GM19351 (cell line): ENCODE data around the gene MYO10.
"Not testable (repeated sequence)": the region's sequence is repeated elsewhere in the genome, so short reads cannot be mapped to it uniquely, and the experiment has no call there.

Source experiments
- ATAC-seq: cut with Tn5 transposase; IDR thresholded peaks from one replicate; pipeline ENCODE4 v1.9.1; 2021; ENCODE audit warnings: mild to moderate bottlenecking, moderate library complexity; ENCODE audit not compliant: unreplicated experiment

The MYO10 gene

DNA sequence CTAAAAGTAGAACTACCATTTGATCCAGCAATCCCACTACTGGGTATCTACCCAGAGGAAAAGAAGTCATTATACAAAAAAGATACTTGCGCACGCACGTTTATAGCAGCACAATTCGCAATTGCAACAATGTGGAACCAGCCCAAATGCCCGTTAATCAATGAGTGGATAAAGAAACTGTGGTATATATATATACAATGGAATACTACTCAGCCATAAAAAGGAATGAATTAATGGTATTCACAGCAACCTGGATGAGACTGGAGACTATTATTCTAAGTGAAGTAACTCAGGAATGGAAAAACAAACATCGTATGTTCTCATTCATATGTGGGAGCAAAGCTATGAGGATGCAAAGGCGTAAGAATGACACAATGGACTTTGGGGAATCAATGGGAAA lies 104.8 kb downstream of the MYO10 start:
- ATAC-seq, result not testable (repeated sequence)

DNA sequence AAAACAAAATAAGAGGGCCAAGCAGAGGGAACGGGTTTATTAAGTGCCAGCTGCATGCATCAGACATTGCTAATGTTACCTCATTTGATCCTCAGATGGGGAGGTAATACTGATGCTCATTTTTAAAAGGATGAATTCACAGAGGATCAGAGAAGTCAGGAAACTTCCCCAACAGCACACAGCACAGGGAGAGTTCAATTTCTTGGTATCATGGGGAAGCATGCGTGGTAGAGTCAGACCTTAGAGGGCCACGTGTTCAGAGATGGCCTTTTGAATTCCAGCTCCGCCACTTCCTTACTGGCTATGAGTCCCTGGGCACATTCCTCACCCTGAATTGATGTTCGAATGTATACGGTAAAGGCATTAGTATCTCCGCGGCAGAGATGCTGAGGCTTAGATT lies 108.3 kb downstream of the MYO10 start:
- ATAC-seq, result no peak

DNA sequence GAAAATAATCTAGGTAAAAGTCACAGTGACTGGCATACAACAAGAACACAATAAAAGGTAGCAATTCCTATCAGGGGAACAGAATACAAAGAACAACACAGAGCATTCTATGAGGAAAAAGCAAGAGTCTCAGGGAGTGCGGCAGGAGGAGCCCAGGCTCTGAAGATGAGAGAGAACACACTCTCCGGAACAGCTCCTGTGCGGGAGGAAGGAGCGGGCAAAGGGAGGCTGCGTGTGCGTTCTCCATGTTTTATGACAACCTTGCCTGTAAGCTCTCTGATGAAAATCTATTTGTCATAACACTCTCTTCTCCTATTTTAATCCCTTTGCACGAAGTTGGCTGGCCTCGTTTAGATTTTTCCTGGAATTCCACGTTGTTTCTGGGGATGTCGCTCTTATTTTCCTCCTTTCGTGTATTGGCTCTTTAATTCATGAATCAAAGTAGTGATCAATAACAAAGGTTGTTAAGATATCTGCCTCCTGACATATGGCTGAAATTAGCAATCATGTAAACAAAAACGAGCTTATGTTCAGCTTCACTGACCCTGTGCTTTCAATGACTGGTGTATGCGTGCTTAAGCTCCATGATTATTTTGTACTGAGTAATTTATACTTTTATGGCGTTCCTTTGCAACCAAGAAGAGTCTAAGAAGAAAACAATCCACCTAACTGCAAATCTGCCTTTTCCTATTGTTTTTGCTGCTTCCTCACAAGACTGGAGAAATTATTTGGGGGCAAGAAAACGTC lies 109.5 kb downstream of the MYO10 start:
- no peak for ATAC-seq

DNA sequence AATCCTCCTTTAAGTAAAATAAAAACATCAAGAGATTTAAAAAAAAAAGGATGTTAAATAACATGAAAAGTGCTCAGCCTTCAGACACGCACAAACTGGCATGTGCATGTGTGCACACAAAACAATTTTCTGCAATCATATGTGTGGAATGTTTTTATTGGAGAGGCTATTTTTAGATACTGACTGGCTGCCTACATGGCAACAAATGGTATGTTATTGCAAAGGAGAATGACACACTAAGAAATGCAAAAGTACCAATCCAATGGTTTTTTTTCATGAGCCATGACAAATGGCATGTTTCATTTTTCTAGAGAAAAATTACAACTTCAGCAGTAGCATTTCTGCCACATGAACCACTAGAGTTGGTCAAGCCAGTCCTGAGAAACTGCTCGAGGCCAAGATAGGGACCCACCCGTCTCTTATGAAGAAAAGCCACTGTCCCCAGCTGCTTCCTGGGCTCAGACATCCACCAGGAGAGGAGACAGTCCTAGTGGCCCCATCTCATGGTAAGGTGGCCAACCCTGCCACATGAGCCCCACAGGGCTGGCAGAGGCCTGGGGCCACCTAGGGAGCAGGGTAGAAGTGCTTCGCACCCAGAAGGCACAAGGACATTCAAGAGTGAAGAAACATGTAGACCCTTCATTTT lies 116.4 kb downstream of the MYO10 start:
- no peak for ATAC-seq

DNA sequence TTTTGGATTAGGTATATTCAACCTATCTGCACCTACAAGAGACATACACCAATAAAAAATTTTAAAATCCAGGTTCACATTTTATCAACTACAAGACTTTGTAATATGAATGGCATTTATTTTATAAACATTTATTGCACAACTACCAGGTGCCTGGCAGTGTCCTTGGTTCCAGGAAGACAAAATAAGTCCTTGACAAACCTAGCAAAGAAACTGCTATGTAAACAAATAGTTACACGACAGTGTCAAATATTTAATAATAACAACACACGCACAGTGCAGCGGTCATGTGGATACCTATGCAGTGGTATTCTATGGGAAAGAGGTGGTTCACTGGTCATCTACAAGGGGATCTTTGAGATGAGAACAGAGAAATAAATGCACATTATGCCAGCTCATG lies 120.7 kb downstream of the MYO10 start:
- ATAC-seq, result no peak

DNA sequence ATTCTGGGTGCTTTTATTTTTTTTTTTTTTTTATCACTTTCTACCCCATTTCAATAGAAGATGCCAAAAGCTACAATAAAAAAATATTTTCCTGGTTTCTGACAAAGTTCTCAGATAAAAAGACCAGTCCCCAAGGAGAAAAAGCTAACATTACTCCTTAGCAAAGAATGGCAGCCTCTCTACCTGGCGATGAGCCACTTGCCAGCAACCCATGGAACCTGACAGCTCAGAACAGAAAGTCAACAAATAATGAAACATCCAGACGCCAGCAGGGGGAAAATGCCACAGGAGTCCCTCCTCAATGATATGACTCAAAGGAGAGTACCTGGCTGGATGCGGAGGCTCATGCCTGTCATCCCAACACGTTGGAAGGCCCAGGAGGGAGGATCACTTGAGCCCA lies 123.2 kb downstream of the MYO10 start:
- ATAC-seq, result no peak

DNA sequence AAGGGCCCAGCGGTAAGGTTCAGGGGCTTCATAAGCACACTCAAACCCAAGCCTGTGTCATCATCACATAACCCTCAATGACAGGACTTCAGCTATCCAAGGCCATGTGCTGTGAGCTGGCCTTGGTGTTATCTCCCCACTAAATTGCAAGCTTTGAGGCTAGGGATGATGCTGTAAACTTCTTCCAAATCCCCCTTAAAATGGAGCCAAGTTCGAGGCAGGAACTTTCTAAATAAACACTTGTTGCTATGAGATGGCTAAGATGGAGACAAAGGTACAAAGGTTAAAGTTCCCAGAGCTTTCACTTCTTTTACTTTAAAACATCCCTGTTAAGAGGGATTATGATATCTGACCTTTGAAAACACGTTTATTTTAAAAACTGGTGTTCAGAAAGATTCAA lies 123.6 kb downstream of the MYO10 start:
- ATAC-seq, result no peak

DNA sequence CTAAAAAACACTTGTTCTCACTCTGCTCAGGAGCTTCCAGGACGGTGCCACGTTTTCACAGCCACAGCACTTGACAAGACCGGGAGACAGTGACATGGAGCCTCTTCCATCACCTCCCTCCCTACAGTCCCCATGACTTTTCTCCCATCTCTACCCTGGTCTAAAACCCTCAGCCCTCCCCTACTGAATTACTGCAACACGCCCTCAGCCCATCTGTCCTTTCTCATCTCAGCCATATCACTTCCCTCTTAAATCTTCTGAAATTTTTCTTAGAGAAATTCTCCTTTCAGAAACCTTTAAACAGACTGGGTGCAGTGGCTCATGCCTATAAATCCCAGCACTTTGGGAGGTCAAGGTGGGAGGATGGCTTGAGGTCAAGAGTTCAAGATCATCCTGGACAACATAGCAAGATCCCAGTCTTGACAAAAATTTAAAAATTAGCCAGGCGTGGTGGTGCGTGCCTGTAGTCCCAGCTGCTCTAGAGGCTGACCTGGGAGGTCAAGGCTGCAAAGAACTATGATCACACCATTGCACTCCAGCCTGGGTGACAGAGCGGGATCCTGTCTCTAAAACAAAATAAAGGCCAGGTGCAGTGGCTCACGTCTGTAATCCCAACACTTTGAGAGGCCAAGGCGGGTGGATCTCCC lies 125.8 kb downstream of the MYO10 start:
- ATAC-seq, result no peak

DNA sequence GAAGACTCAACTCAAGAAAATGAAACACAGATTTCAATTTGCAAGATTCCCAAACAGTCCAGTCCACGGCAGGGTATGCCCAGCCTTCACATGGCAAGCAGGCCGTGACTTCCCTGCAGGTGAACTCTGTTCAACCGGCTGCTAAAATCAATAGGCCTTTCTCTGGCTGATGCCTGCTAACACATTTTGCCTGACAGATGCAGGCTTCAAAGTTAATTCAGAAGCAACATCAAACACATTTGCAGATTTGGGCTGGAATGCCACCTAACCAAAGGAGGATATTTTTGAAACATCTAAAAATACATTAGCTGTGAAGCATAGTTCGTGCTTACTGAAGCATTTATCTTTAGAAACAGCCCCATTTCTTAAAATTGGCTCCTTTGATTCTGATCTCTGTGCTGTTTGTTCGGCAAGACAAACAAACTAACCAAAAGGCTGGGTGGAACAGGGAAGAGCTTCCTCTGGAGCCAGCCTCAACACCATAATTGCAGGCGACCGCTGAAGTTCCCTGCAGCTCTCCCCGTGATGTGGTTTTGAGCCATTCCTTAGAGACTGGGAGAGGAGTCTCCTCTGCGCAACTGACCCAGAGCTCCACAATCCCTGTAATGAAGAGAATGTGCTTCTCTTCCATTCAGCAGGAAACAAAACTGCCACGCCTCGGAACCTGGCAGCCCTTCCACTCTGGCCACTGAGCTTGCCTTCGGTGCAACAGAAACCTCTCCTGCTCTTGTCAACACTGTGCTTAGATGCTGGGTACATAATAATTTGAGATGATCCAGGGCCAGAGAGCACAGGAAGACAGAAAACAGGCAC lies 126.5 kb downstream of the MYO10 start:
- no peak for ATAC-seq

DNA sequence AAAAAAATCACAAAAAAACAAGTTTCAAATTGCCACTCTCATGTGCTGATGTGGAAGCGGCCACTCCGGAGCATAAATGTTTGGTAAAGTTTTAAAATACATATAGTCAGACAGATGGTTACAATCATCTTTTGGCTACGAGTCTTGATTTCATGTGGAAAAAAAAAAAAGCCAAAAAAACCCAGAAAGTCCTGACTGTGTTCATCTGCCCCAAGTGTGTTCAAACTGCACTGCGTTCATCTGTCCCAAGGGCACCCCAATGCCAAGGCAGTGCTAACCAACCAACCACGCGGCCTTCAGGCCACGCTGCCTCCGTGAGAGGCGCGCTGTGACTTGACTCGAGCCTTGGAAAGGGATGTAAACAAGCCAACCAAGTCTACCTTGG lies 127.1 kb downstream of the MYO10 start:
- ATAC-seq, result no peak

DNA sequence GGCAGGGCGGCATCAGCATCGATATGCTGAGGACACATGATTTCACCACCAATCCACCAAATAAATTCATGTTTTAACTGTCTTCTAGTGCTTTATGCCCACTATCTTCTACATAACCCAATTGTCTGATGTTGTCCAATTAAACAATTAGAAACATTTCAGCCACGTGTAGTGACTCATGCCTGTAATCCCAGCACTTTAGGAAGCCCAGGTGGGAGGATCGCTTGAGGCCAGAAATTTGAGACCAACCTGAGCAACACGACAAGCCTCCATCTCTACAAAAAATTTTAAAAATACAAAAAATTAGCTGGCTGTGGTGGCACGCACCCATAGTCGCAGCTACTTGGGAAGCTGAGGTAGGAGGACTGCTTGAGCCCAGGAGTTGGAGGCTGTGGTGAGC lies 128.1 kb downstream of the MYO10 start:
- ATAC-seq, result no peak

DNA sequence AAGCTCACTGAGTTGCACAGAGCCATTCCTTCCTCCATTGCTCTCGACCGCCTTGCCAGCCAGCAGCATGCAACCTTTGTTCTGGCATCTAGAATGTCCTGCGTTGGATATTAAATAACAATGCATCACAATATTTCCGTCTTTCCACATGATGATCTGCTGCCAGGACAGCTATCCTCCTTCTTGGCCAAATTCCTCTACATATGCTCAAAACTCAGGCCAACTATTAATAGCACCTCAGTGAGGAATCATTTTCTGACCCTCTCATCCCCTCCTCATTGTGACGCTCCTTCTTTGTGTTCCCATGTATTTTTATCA lies 128.6 kb downstream of the MYO10 start:
- ATAC-seq, result no peak

DNA sequence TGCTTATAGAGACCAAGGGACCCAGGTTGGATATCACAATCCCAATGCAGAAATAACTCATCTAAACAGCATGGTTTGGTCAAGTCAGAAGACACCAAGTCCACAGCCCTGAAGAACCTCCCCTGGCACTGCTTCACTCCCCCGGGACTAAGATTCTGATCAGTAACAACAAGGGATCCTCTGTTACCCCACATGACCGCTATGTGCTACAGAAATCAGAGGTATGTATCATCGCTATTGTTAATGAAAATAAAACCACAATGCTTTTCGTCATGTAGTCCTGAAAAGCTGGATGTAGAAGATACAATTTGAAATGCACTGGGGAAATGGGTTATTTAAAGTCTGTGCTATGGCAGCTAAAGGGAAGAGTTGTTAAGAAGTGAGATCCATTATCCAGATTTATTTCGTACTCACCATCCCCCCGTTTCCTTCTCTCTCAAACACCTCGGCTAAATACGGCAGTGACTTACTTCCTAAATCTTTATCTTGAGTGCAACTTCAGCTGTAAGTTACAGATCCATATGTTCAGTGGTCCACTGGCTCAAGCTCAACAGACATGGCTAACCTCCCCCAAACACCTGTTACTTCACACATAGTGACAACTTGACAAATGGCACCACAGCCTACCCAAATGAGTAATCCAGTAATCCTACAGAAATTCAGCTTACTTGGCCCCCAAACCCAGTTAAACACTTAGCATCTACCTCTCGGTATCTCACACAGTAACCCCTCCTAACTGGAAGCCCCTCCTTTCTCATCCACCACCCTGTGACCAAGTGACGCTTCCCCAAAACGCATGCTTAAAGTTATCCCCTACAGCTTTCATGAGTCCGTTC lies 129.2 kb downstream of the MYO10 start:
- no peak for ATAC-seq

DNA sequence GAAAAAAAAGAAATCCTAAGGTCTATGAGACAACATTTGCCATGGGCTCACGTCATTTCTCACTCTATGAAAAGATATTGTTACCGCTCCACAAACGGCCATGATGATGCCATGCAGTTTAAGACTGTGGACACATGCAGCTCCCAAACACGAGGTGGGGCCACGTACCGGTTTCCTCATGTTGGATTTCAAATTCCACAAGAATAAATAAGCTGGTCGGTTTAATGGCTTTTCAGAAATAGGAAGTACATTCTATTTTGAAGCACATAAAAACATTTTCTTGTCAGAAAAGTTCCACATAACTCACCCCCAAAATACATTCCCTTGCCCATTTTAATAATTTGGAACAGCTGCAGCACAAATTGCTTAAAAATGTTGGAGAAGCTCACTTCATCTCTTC lies 130.6 kb downstream of the MYO10 start:
- no peak for ATAC-seq

DNA sequence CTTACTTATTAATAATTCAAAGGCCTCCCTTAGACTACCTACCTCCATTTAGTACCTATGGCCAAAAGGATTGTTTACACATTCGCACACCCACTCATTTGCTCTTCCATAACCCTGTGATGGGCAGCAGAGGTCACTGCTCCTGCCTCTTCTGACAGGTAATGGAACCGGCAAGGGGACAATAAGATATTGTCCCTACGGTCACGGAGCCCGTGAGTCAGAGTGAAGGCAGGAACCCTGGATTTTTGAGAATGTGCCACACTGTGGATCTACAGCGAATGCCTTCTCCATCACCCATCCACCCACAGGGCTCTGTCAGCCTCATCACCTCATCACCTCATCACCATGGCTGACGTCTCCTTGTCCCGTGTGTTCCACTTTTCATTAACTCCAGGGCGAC lies 132.3 kb downstream of the MYO10 start:
- ATAC-seq, result no peak

DNA sequence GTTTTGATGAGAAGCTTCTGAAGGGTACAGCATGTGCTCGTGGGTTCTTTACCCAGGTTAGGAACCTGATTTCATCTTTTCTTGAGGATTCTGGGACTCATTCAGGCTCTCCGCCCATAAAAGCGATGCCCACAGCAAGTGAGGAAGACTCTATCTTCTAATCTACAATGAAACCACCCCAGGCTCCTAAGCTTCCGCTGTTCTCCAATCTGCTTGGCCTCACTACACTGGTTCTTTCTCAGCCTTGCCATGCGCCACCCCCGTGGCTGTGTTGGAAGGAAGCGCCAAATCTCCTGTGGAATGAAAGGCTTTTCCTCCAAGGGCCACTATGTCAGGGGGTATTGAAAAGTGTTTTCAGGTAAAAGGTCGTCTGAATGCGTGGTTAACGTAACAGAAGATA lies 135.6 kb downstream of the MYO10 start:
- ATAC-seq, result no peak

DNA sequence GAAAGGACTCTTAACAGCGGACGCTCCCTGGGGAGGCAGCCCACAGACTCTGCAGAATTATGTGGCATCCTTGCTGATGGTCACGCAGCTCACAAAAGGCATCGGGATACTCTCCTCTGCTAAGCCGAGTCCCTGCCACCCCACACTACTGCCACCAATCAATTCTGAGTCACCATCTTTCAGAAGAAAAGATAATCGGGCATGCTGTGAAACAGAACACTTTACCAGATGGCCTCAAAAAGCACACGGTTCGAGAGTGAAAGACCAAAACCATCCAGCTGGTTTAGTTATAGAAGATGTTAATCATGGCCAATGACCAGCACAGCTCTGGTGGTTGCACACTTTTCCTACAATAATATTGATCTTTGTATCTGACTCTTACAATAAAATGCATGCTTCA lies 136.3 kb downstream of the MYO10 start:
- ATAC-seq, result no peak

DNA sequence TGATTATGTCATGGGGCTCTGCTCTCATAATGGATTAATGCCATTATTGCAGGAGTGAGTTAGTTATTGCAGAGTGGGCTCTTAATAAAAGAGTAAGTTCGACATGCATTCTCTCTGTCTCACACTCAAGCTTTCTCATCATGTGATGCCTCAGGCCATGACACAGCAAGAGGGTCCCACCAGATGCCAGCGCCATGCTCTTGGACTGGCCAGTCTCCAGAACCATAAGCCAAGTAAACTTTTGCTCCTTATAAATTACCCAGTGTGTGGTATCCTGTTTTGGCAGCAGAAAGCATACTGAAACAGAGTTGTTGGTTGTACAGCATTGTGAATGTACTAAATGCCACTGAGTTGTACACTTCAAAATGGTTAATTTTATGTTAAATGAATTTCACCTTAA lies 138.1 kb downstream of the MYO10 start:
- no peak for ATAC-seq

DNA sequence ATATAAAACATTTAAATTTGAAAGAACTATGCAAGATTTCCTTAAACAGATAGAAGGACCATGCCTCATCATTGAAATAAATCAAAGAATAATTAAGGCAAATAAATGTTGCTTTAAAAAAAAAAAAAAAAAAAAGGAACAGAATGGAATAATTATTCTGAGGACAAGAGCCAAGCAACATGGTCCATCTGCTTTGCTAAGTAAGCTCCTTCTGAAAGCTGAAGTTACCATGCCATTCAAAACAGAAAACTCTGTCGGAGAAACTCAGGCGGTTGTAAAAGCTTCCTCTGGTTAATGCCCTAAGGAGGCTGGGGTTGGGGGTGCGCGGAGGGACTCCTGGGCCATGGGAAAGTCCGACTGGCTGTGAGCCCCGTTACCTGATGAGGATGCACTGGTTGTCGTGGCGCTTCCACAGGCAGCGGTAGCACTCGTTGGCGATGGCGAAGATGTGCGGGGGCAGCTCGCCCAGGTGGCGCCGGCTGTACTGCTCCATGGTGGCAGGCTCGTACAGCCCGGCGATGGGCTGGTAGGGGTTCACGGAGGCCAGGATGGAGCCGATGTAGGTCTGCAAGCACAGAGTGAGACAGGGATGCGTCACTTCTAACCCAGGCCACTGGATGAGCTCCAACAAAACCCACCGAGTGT lies 141.7 kb downstream of the MYO10 start:
- no peak for ATAC-seq

DNA sequence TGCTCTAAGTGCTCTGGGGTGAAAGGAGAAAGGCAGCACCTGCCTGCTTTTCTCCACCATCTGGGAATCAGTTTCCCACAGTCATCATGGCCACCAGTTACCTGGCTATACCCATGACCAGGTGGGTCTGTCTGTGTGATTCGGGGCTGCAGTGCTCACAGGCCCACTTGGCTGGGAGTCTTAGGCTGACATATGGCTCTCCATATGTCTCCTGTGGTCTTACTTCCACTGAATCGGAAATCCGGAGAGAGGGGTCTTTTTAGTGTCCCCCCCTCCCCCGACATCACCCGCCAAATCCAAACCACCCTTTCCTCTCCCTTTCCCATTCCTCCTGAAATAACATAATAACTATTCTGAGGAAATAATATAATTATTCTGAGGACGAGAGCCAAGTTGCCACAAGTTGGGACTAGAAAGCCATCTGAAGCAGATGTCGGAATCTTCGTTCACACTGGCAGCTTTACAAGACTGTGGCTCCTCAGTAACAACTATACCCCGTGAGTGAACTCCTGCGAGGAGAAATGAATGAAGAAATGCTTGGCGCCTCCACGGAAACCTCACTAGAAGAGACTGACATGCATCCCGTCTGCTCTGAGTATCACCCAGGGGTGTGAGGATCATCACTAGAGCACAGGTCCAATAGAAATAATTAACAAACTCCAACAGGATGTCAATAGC lies 143.4 kb downstream of the MYO10 start:
- no peak for ATAC-seq
